Measurements from ENCODE around the gene RNASE4.
"Not testable (repeated sequence)": the region's sequence is repeated elsewhere in the genome, so short reads cannot be mapped to it uniquely, and the experiment has no call there.

Gene RNASE4

GRCh38 chr14:20699931-20700330 is 15.6 kb downstream of the RNASE4 start:
- no peak for DNase-seq

DNA sequence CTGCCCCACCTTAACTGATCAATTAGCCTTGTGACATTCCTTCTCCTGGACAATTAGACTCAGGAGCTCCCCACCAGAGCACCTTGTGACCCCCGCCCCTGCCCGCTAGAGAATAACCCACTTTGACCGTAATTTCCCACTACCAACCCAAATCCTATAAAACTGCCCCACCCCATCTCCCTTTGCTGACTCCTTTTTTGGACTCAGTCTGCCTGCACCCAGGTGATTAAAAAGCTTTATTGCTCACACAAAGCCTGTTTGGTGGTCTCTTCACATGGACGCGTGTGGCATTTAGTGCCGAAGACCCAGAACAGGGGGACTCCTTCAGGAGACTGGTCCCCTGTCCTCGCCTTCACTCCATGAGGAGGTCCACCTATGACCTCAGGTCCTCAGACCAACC is 16.6 kb downstream of the RNASE4 start:
- DNase-seq, result not testable (repeated sequence)

GRCh38 chr14:20706657-20707355 is 22.4 kb downstream of the RNASE4 start:
- no peak for DNase-seq

- DNase-seq, result no peak
These were observed 23.3 kb downstream of the RNASE4 start for GRCh38 chr14:20707622-20708021.

DNA sequence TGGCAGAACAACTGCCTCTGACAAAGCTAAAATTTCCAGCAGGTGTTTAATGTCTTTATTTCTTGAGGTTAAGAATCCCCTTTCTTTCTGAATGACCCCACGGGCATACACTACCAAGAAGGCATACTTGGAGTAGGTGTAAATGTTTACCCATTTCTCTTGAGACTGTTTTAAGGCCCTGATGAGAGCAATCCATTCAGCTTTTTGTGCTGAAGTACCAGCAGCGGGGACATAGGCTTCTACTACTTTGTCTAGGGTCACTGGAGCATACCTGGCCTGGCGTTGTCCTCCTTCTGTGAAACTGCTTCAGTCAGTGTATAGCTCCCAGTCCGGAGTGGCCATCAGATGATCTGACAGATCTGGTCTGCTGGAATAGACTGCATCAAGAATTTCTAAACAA is 26.9 kb downstream of the RNASE4 start:
- DNase-seq, result no peak

DNA sequence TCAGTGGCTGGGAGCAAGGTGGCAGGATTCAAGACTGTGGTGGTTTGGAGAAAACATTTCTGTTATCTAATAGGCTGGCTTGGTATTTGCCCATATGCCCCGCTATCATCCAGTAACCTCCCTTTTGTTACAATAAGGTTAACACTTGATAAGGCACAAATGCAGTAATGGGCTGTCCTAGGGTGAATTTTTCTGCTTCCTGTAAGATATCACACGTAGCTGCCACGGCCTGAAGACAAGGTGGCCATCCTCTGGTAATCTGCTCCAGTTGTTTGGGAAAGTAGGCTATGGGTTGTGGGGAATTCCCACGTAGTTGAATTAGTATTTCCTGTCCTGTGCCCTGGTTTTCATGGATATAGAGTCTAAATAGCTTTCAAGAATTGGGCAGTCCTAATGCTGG is 27.3 kb downstream of the RNASE4 start:
- no peak for DNase-seq

DNA sequence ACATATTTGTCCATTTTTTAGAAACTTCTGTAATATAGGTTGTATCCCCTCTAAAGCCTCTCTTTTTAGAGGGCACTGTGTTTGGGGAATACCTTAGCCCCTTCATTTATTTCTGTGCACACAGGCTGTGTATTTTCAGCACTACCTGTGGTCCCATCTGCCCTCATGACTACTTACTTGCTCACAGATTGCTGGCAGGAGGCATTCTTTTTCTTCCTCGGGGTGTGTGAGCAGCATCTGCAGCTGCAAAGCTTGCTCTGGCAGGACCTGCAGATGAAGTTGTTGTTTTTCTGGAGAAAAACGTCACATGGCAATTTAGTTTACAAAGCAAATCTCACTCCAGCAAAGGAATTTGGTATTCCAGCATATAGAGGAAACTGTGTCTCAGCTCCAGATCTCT is 28.5 kb downstream of the RNASE4 start:
- no peak for DNase-seq

DNA sequence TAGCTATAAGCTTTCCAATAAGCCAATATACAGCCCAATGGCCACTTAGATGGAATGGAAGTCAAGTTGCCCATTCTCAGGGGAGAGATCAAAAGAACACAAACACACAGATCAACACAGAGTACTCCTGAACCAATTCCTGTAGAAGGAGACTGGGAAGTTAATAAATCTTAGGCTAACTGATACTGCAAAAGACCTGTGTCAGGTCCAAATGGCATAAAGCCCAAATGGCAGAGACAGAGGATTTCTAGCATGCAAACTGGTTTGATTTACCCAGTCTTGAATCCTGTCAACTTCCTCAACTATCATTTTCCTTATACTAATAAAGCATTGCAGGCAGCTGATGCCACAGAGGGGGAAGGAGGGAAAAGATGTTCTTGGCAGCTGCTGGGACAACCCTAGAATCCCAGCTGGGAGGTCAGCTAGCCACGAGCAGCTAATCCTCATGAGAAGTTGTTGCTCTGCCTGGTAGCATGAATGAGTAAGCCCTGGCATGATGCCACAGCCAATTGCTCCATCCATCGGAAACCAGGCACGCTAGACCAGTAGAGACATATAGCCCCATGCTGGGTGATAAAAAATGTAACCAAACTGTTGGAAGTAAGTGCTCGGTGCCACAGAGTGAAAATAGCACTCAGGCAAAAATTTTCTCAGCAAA is 30.4 kb downstream of the RNASE4 start:
- DNase-seq, result no peak

GRCh38 chr14:20719777-20720176 is 35.4 kb downstream of the RNASE4 start:
- no peak for DNase-seq

DNA sequence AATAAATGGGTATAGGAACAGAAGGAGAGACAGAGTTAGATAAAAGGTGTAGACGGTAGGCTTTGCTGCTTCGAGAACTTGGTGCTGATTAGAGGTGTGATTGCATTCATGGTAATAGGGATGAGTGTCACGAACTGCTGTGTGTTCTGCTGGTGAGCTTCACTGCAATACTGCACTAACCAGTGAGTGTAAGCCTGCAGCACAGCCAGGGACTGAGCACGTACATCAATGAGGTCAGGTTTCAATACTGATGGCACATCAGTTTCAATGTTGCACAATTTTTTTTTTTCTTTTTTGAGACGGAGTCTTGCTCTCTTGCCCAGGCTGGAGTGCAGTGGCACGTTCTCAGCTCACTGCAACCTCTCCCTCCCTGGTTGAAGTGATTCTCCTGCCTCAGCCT is 36.4 kb downstream of the RNASE4 start:
- no peak for DNase-seq

- DNase-seq, result no peak
These were observed 37.7 kb downstream of the RNASE4 start for GRCh38 chr14:20722016-20722415.

GRCh38 chr14:20723488-20723887 is 39.1 kb downstream of the RNASE4 start:
- no peak for DNase-seq

- not testable (repeated sequence) for DNase-seq
These were observed 41.8 kb downstream of the RNASE4 start for GRCh38 chr14:20726121-20726520.

DNA sequence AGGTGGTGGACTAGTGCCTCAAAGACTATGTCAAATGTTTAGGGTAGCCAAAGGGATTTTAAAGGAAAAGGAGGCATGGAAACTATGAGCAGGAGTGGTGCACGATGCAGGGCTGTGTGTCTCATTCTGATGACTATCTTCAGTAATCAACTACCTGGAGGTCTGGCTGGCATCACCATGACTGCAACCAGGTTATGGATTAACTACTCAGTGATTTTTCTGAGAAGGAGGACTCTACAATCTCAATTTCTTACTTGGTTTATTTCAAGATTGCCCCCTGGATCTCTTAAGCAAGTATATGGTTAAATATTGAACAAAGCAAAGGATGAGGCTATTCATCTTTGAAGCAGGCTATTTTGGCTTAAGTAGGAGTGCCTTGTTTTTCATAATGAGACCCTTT is 42.2 kb downstream of the RNASE4 start:
- no peak for DNase-seq

DNA sequence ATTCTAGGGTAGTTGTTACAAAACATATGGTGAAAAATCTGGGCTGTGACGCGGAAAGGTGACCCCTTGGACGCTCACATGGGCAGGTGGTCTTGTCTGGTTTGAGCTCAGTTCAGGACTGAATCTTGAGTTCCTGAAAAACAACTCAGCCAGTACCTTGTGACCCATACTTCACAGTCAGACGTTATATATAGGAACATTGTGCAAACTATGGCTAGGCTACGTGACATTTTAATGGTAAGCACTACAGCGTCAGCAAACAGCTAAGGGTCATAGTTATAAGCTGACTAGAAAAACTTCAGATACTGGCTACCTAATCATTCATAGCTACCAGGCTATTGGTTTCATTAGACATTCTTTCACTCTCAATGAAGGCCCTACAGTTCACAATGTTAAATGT is 46.5 kb downstream of the RNASE4 start:
- no peak for DNase-seq

DNA sequence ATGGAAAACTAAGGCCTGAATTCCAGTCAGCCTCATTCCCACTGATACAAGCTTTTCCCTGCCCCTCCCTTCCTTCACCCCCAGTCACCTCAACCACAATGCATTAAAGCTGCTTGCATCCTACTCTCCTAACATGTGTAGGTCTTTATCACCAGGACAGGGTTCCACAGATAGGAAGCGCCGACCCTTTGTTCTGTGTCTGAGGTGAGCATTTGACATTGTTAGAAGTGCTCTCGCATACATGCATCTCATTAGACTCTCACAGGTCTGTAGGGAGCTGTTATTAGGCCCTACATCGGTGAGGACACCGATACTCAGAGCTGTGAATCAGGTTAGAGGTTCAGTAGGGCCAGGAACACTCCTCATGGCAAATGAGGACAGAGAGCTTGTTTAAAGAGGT is 48.1 kb downstream of the RNASE4 start:
- no peak for DNase-seq

GRCh38 chr14:20732979-20733635 is 48.7 kb downstream of the RNASE4 start:
- no peak for DNase-seq

DNA sequence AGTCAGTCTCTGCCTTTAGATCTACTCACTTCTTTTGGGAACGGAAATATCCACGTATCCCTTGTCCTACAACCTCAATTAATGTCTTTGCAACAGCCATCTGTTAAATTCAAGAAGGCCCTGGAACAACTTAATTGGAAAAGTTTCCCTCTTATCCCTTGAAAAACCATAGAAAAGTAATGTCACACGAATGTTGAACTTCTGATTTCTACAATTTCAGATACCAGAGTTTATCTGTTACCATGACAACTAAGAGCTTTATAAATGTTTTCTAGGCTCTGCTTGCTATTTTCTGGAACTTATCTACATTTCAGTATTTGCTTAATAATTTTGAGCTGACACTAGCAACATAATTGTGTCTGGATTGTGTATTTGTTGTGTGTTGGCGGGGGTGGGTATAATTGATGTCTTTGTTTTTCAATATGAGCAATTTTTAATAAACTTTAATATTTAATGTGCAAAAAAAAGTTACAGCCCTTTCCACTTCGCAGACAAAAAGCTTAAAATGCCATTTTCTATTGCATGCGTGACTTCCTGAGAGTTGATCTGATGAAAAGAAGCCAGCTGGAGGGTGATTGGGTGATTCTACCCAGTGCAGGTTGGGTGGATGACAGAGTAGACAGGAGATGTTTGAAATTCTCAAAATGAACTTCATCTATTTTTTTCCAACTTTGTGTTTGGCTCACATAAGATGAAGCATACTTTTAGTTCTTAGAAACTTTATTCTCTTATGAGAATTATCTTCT is 49.5 kb downstream of the RNASE4 start:
- no peak for DNase-seq

DNA sequence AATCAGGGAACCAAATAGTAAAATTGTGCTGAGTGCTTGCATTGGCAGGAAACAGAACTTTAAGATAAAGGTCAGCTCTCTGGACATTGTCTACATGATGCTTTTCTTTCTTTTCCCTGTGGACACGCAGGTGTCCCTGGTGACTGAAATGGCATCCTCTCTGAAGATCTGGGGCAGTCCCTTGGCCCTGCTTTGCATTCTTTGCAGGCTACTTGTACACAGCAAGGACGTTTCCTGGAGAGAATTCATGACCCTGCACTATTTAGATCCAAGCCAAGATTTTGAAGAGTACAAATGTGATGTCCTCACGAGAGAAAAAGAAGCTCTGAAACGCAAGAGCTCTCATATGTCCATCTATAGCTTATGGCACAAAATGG is 50.1 kb downstream of the RNASE4 start:
- no peak for DNase-seq

DNA sequence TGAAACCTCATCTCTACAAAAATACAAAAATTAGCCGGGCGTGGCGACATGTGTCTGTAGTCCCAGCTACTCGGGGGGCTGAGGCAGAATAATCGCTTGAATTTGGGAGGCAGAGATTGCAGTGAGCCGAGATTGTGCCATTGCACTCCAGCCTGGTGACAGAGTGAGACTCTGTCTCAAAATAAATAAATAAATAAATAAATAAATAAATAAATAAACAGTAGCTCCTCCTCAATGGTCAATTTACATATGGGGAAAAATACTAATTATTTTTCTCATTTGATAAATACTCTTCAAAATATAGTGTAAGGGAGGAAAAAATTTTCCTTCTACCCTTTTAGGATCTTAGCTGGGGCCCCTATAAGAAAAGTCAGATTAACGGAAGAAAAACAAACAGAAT is 53.9 kb downstream of the RNASE4 start:
- DNase-seq, result not testable (repeated sequence)

DNA sequence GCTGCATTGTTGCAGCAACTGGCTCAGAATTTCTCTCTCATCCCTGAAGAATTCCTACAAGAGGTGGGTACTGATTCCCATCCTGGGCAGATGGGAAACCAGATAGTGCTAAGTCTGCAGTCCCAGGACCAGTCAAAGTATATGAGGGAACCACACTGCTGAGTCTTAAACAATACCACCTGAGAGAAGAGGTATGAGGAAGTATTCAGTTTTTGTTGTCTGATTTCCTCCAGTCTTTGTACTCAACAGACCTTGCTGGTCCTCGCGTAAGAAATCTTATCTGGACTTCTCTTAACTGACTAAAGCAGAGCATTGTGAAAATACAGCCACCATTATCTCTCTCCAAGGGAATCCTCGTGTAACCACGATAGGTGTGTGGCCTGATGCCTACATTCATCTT is 57.8 kb downstream of the RNASE4 start:
- no peak for DNase-seq

DNA sequence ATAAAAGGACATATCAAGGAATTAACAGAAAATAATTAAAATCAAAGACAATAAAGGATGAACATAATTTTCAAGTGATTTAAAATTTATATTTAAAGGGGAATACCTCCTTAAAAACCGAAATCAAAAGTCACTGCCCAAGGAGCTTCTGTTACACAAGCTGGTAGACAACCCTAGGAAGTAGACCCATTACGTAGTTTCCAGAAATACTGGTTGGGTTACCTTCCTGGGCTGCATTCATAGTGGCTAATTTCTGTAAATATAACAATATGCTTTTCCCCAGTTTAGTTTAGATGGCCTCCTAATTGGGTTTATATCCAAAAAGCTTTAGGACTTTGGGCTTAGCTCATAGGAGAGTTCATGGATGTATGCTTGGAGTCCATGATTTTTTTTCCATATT is 59.2 kb downstream of the RNASE4 start:
- DNase-seq, result no peak

DNA sequence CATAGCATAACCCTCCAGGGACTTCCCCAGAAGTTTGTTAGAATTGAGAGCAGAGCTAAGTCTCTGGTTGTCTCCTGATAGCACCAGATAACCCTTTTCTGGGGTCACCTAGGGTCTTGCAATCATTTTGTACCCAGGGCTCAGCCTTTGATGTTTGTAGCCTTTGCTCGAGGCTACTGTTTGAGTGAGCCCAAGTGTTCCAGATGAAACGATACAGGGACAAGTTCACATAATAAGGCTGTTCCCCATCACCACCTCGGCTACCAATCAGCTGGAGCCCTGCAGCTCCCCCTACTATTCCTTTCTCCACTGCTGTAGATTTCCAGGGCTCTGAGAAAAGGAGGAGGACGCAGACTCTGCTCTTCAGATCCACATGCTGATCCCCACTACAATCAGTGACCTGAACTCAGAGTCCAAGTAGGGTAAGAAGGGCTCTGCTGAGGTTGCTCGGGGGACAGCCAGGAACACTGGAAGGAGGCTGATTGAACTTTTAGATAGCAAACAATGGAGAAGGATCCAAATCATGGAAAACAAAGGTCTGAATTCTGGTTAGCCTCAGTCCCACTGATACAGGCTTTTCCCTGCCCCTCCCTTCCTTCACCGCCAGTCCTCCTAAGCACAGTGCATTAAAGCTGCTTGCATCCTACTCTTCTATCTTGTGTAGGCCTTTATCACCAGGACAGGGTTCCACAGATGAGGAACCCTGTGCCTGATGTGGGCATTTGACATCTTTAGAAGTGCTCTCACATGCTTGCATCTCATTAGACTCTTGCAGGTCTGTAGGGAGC is 61.4 kb downstream of the RNASE4 start, which contains the start of gene EDDM3A:
TSS of gene EDDM3A (plus strand) at position 317 of the 788 bp plus-strand sequence. CDS start 1,694 bp downstream, outside the sequence.
- DNase-seq, result no peak

All from NCI-H1930 (cell line).